ENCODE results near the gene LRRIQ4.

The LRRIQ4 gene

DNA sequence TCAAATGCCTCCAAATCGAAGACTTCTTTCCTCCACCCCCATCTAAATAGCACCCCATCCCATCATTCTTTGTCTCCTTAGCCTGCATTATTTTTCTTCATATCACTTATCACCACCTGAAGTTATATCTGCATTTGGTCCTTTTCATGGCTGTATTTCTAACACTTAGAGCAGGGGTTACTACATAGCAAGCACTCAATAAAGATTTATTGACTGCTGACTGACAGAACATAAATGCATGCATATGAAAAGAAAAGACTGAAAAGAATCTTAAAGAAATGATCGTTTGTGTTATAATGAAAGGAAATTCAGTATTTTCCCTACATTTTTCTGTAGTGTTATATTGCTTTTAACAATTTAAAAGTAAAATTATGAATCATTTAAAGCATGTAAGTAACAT, 55.7 kb downstream of the LRRIQ4 start:
- no peak overlapping the region for H3K9ac ChIP-seq (ENCODE audit: low read length)
- no peak overlapping the region for H3K27ac ChIP-seq (ENCODE audit: low read depth, low read length, poor library complexity, severe bottlenecking)
- peaks cover 26% of the 10 kb centered on the region for H3K4me1 ChIP-seq (ENCODE audit: insufficient read depth, low read length, severe bottlenecking)
- TF ChIP-seq, protein P1, sequence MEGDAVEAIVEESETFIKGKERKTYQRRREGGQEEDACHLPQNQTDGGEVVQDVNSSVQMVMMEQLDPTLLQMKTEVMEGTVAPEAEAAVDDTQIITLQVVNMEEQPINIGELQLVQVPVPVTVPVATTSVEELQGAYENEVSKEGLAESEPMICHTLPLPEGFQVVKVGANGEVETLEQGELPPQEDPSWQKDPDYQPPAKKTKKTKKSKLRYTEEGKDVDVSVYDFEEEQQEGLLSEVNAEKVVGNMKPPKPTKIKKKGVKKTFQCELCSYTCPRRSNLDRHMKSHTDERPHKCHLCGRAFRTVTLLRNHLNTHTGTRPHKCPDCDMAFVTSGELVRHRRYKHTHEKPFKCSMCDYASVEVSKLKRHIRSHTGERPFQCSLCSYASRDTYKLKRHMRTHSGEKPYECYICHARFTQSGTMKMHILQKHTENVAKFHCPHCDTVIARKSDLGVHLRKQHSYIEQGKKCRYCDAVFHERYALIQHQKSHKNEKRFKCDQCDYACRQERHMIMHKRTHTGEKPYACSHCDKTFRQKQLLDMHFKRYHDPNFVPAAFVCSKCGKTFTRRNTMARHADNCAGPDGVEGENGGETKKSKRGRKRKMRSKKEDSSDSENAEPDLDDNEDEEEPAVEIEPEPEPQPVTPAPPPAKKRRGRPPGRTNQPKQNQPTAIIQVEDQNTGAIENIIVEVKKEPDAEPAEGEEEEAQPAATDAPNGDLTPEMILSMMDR (IDR thresholded peaks at IDR 0.05; ENCODE audit: low read length), result no peak
- TF ChIP-seq EZH2 (IDR thresholded peaks at IDR 0.05; ENCODE audit: borderline replicate concordance, low read length), result no peak
- no peaks in the 10 kb centered on the region for H3K27me3 ChIP-seq (ENCODE audit: insufficient read depth, low read length)
- no peaks in the 10 kb centered on the region for H3K9me3 ChIP-seq (ENCODE audit: low read length)
- 0 out of 2 replicates have a peak, but pooled peaks cover 5% of the 10 kb centered on the region for H3F3A ChIP-seq (ENCODE audit: insufficient read depth, low read length)
- H3K9me2 ChIP-seq (ENCODE audit: low read depth, low read length), result no peaks in the 10 kb centered on the region
- no peak overlapping the region for H3K4me2 ChIP-seq (ENCODE audit: low read length)
- H2AFZ ChIP-seq (ENCODE audit: low read length), result no peak overlapping the region
- H4K20me1 ChIP-seq (ENCODE audit: insufficient read depth, low read length), result no peaks in the 10 kb centered on the region
- H3K4me3 ChIP-seq (ENCODE audit: low read depth, low read length, poor library complexity, severe bottlenecking), result no peak overlapping the region
- no peaks in the 10 kb centered on the region for H3K36me3 ChIP-seq (ENCODE audit: insufficient read depth, low read length)
- no peaks in the 10 kb centered on the region for H3K79me2 ChIP-seq (ENCODE audit: insufficient read depth, low read length)

DNA sequence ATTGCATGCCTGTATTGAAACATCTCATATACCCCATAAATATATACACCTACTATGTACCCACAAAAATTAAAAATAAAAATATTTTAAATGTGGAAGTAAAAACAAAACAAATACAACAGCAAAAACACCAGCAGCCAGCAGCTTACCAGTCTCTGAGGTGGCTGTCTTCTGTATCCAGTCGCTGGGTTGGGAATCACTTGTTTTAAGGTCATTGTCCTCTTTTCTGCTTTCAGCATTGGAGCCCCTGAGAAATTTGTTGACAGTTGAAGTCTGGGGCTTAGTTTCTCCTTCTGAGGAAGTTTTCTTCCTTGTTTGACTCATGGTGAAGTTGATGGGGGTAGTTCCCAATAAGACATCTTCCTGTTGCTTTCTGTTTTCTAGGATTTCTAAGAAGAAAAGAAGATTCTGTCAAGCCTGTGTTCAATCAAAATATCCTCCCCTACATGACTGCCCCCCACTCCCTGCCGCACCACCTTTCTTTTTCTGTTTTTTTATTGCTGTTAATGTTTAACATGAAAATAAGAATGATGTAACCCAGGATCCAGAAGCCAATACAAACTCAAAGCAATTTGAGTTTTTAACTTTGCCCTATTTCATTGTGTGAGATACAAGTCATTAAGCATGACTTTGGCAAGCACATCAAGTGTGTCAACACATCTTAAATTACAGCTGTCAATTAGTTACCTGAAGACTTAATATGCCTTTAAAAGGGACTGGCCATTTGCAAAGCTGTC, 57.0 kb downstream of the LRRIQ4 start, which contains the start of gene LRRC31:
LRRC31 (minus strand) TSS at position 452 of the 737 bp plus-strand sequence; CDS start at position 324, 128 bp downstream.
- no peak within 1 kb of the TSS for H2AFZ ChIP-seq (ENCODE audit: low read length)
- no peaks in the 10 kb centered on the region for H3K27me3 ChIP-seq (ENCODE audit: insufficient read depth, low read length)
- peaks cover 13% of the 10 kb centered on the region for H3K4me1 ChIP-seq (ENCODE audit: insufficient read depth, low read length, severe bottlenecking)
- H3K9ac ChIP-seq (ENCODE audit: low read length), result no peak within 1 kb of the TSS
- H3K79me2 ChIP-seq (ENCODE audit: insufficient read depth, low read length), result no peaks in the 10 kb centered on the region
- no peak within 1 kb of the TSS for H3K4me2 ChIP-seq (ENCODE audit: low read length)
- no peak within 1 kb of the TSS for H3K4me3 ChIP-seq (ENCODE audit: low read depth, low read length, poor library complexity, severe bottlenecking)
- no peaks in the 10 kb centered on the region for H3K9me2 ChIP-seq (ENCODE audit: low read depth, low read length)
- H3K27ac ChIP-seq (ENCODE audit: low read depth, low read length, poor library complexity, severe bottlenecking), result no peak within 1 kb of the TSS
- H3K36me3 ChIP-seq (ENCODE audit: insufficient read depth, low read length), result no peaks in the 10 kb centered on the region
- H3F3A ChIP-seq (ENCODE audit: insufficient read depth, low read length), result no peaks in the 10 kb centered on the region
- TF ChIP-seq, protein P1 (IDR thresholded peaks at IDR 0.05; ENCODE audit: low read length), result no peak
- TF ChIP-seq EZH2 (IDR thresholded peaks at IDR 0.05; ENCODE audit: borderline replicate concordance, low read length), result no peak
- no peaks in the 10 kb centered on the region for H4K20me1 ChIP-seq (ENCODE audit: insufficient read depth, low read length)
- no peaks in the 10 kb centered on the region for H3K9me3 ChIP-seq (ENCODE audit: low read length)

DNA sequence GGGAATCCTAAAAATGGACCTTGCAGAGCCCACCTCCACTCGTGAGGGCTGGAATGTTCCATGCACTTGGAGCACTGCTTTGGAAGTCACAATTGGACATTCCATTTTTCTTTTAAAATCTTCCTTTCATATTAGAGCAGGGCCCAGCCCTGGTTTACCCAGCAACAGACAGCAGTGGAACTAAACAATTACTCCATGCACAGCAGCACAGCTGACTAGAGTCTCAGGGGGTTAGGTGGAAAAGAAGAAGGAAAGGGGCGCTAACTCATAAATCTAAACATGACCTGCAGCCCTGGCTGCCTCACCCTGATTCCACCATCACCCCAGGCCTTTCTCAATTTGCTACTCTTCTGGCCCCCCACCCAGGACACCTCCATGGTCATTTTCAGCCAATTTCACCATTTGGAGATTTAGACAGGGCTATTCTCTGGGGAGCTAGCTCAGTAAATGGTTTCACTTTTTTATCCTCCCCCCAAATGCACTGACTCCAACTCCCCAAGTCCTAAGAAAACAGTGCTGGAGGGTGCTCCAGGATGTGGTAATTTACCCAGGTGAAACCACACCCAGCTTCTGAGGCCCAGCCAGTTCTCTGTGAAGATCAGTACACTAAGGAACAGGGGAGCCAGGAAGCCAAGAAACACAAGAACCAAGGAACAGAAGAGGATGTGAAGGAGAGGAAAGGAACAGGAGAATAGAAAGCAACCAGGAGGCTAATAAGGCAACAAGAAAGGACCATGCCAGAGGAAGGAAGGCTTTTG, 58.6 kb downstream of the LRRIQ4 start:
- H2AFZ ChIP-seq (ENCODE audit: low read length), result no peak overlapping the region
- no peak overlapping the region for H3K4me2 ChIP-seq (ENCODE audit: low read length)
- no peak overlapping the region for H3K9ac ChIP-seq (ENCODE audit: low read length)
- no peak overlapping the region for H3K27ac ChIP-seq (ENCODE audit: low read depth, low read length, poor library complexity, severe bottlenecking)
- TF ChIP-seq EZH2 (IDR thresholded peaks at IDR 0.05; ENCODE audit: borderline replicate concordance, low read length), result no peak
- TF ChIP-seq, protein P1 (IDR thresholded peaks at IDR 0.05; ENCODE audit: low read length), result no peak
- no peaks in the 10 kb centered on the region for H3F3A ChIP-seq (ENCODE audit: insufficient read depth, low read length)
- H3K4me1 ChIP-seq (ENCODE audit: insufficient read depth, low read length, severe bottlenecking), result no peaks in the 10 kb centered on the region
- H3K9me2 ChIP-seq (ENCODE audit: low read depth, low read length), result no peaks in the 10 kb centered on the region
- H3K36me3 ChIP-seq (ENCODE audit: insufficient read depth, low read length), result peaks cover 3% of the 10 kb centered on the region; the same call in 1 of the 2 replicates
- peaks cover 9% of the 10 kb centered on the region for H3K9me3 ChIP-seq (ENCODE audit: low read length)
- H4K20me1 ChIP-seq (ENCODE audit: insufficient read depth, low read length), result no peaks in the 10 kb centered on the region
- no peaks in the 10 kb centered on the region for H3K79me2 ChIP-seq (ENCODE audit: insufficient read depth, low read length)
- H3K27me3 ChIP-seq (ENCODE audit: insufficient read depth, low read length), result no peaks in the 10 kb centered on the region
- H3K4me3 ChIP-seq (ENCODE audit: low read depth, low read length, poor library complexity, severe bottlenecking), result no peak overlapping the region

All from OCI-LY1 (cell line).